HG02798 (cell line): Measurements from ENCODE around the gene MED1.
"Not testable (repeated sequence)": the region's sequence is repeated elsewhere in the genome, so short reads cannot be mapped to it uniquely, and the experiment has no call there.

Source experiments
- ATAC-seq: cut with Tn5 transposase; IDR thresholded peaks from one replicate; pipeline ENCODE4 v1.9.1; 2021; ENCODE audit warnings: mild to moderate bottlenecking; ENCODE audit not compliant: unreplicated experiment, poor library complexity

The MED1 gene

GRCh38 chr17:39376434-39376833, 74.6 kb downstream of the MED1 start:
- ATAC-seq: no peak

GRCh38 chr17:39367805-39368204, 83.3 kb downstream of the MED1 start:
- ATAC-seq: not testable (repeated sequence)

GRCh38 chr17:39365872-39366271, 85.2 kb downstream of the MED1 start:
- no peak for ATAC-seq

- ATAC-seq: no peak
Observed at GRCh38 chr17:39365242-39365641, 85.8 kb downstream of the MED1 start.

GRCh38 chr17:39364236-39365025, 86.6 kb downstream of the MED1 start:
- ATAC-seq: no peak

GRCh38 chr17:39361064-39361463, 90.0 kb downstream of the MED1 start:
- no peak for ATAC-seq

GRCh38 chr17:39360537-39360936, 90.5 kb downstream of the MED1 start:
- no peak for ATAC-seq

- ATAC-seq: no peak
Observed at GRCh38 chr17:39359994-39360393, 91.1 kb downstream of the MED1 start.

GRCh38 chr17:39357986-39358385, 93.1 kb downstream of the MED1 start:
- ATAC-seq: no peak

- ATAC-seq: no peak
Observed at GRCh38 chr17:39357488-39357887, 93.6 kb downstream of the MED1 start.
